Nephron (organoid): Measurements from ENCODE around the gene AFG3L2.
A peak's percentile ranks its signal among the peaks of the same experiment; 100 is the strongest.
"Not testable (repeated sequence)": the region's sequence is repeated elsewhere in the genome, so short reads cannot be mapped to it uniquely, and the experiment has no call there.

Experiments
- H3K27ac Mint-ChIP-seq, 3 experiments: 2 replicates each; pipeline ENCODE4 v1.8.0; 2020; ENCODE audit warnings: mixed read lengths in 3 of 3, mild to moderate bottlenecking in 2 of 3, moderate library complexity in 1 of 3
- H3K27me3 Mint-ChIP-seq: 2 replicates; pipeline ENCODE4 v1.8.0; 2021; ENCODE audit warnings: low read depth, mild to moderate bottlenecking, moderate library complexity, mixed read lengths
- H3K36me3 Mint-ChIP-seq: 2 replicates; pipeline ENCODE4 v1.8.0; 2020; ENCODE audit warnings: low read depth, mixed read lengths
- H3K4me1 Mint-ChIP-seq: 2 replicates; pipeline ENCODE4 v1.8.0; 2020; ENCODE audit warnings: mixed read lengths
- H3K4me3 Mint-ChIP-seq, 3 experiments: 2 replicates each; pipeline ENCODE4 v1.8.0; 2020; ENCODE audit warnings: mild to moderate bottlenecking in 3 of 3, mixed read lengths in 3 of 3, moderate library complexity in 2 of 3
- H3K9me3 Mint-ChIP-seq: 2 replicates; pipeline ENCODE4 v1.8.0; 2020; ENCODE audit warnings: mixed read lengths
- CTCF ChIP-seq, 3 experiments: fragments of 200-600 bp; sonication (generic); IDR thresholded peaks; one replicate each; pipeline ENCODE4 v1.5.0; 2021; ENCODE audit warnings: antibody characterized with exemption in 3 of 3; ENCODE audit not compliant: unreplicated experiment in 3 of 3

AFG3L2 gene

GRCh38 chr18:12421732-12422131 is 44.7 kb upstream of the AFG3L2 start:
- Mint-ChIP-seq H3K36me3 (peaks cover 4% of the 10 kb centered on the region), H3K4me1 (peaks cover 14% of the 10 kb centered on the region), H3K27ac (peak overlapping the region in 2 of 3 experiments; percentile 95 to 96), H3K27me3 (no peaks in the 10 kb centered on the region), H3K4me3 (peak overlapping the region; percentile 87 to 90 (median 90)), H3K9me3 (no peaks in the 10 kb centered on the region)
- no peak for TF ChIP-seq CTCF (IDR thresholded peaks at IDR 0.05; ENCODE audit: unreplicated experiment in 3 of 3)

DNA sequence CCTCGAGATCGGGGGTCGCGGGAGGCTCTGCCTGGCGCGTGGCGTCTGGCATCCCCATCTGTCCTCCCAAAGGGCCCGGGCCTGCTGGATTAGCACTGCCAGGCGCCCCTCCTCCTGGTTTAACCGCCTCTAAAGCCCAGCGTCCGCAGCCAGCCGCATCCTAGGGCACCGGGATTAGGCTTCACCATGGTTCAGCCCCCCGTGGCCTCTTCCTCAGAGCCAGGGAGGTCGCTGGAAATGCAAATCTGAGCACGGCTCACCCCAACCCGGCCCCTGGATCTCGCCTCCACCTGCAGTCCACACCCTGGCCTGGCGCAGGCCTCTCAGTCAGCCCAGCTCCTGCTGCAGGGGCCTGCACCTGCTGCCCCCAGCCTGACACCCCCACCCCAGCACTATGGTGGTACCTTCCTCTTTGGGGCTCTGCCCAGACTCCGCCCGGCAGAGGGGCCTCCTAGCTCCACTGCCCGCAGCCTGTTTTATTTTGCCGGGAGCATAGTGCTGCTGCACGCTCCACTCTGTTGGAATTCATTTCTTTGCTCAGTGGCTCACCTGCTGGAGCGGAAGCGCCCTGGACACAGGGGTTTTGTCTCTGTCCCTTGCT is 43.9 kb upstream of the AFG3L2 start:
- Mint-ChIP-seq H3K36me3 (peaks cover 4% of the 10 kb centered on the region), H3K4me3 (peak overlapping the region; percentile 87 to 90 (median 90)), H3K4me1 (peaks cover 17% of the 10 kb centered on the region), H3K27me3 (no peaks in the 10 kb centered on the region), H3K9me3 (no peaks in the 10 kb centered on the region), H3K27ac (peak overlapping the region; percentile 89 to 96 (median 95))
- TF ChIP-seq CTCF (IDR thresholded peaks at IDR 0.05; ENCODE audit: unreplicated experiment in 3 of 3), result no peak

- H3K36me3 Mint-ChIP-seq, result no peaks in the 10 kb centered on the region
- no peaks in the 10 kb centered on the region for H3K9me3 Mint-ChIP-seq
- no peak for TF ChIP-seq CTCF (IDR thresholded peaks at IDR 0.05; ENCODE audit: unreplicated experiment in 3 of 3)
- H3K27me3 Mint-ChIP-seq, result no peaks in the 10 kb centered on the region
- peaks cover 23% of the 10 kb centered on the region for H3K4me1 Mint-ChIP-seq
- peak overlapping the region; percentile 44 to 87 (median 68) for H3K27ac Mint-ChIP-seq
- peak overlapping the region in 2 of 3 experiments; percentile 8 to 83 for H3K4me3 Mint-ChIP-seq
These were observed 40.7 kb upstream of the AFG3L2 start for GRCh38 chr18:12417687-12418086.

- Mint-ChIP-seq H3K36me3 (no peaks in the 10 kb centered on the region), H3K4me1 (peaks cover 20% of the 10 kb centered on the region), H3K27ac (peak overlapping the region; percentile 70 to 81 (median 79)), H3K9me3 (no peaks in the 10 kb centered on the region), H3K4me3 (no peak overlapping the region), H3K27me3 (no peaks in the 10 kb centered on the region)
- no peak for TF ChIP-seq CTCF (IDR thresholded peaks at IDR 0.05; ENCODE audit: unreplicated experiment in 3 of 3)
These were observed 39.2 kb upstream of the AFG3L2 start for GRCh38 chr18:12416098-12416729.

DNA sequence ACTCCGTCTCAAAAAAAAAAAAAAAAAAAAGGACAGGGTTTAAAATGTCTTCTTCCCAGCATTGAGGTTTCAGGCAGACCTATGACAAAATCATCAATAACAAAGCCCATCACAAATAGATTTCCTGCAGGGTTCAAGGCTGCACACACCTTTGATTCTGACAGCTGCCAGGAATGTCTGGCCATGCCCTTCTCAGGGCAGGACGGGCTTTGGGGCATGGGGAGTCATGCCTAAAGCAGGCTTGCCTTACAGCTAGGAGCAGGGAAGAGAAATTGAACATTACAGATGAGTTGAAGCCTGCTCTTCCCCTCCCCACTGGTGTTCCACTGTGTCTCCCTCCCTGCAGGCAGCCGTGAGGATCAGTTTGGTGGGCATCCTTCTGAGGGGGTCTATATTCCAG is 34.4 kb upstream of the AFG3L2 start:
- H3K36me3 Mint-ChIP-seq, result no peaks in the 10 kb centered on the region
- H3K27ac Mint-ChIP-seq, result no peak overlapping the region
- no peaks in the 10 kb centered on the region for H3K9me3 Mint-ChIP-seq
- H3K4me1 Mint-ChIP-seq, result peaks cover 26% of the 10 kb centered on the region
- peaks cover 5% of the 10 kb centered on the region for H3K27me3 Mint-ChIP-seq
- no peak overlapping the region for H3K4me3 Mint-ChIP-seq
- TF ChIP-seq CTCF (IDR thresholded peaks at IDR 0.05; ENCODE audit: unreplicated experiment in 3 of 3), result no peak

- not testable (repeated sequence) for H3K4me3 Mint-ChIP-seq, H3K27me3 Mint-ChIP-seq, H3K9me3 Mint-ChIP-seq, H3K27ac Mint-ChIP-seq, H3K36me3 Mint-ChIP-seq
- peaks cover 27% of the 10 kb centered on the region for H3K4me1 Mint-ChIP-seq
These were observed 33.7 kb upstream of the AFG3L2 start for GRCh38 chr18:12410747-12411146.
